Uterus (tissue), 2 donors: Measurements from ENCODE around the gene SPANXN2.

Experiments used
- POLR2A ChIP-seq, 2 donors: fragments of 450-650 bp; IDR thresholded peaks; one replicate each; pipeline ENCODE4 v1.6.1; 2016; ENCODE audit warnings: antibody characterized with exemption in 2 of 2, mild to moderate bottlenecking in 1 of 2, moderate library complexity in 1 of 2
- TF ChIP-seq, protein P1 (sequence below), 4 experiments: fragments of 200-600 bp in 2 of 4; fragments of 450-650 bp in 2 of 4; sonication (generic) in 2 of 4; IDR thresholded peaks; one replicate each; pipeline ENCODE4 v1.5.1; 2016 to 2019; ENCODE audit warnings: antibody characterized with exemption in 4 of 4, mild to moderate bottlenecking in 2 of 4, moderate library complexity in 1 of 4

DNA sequence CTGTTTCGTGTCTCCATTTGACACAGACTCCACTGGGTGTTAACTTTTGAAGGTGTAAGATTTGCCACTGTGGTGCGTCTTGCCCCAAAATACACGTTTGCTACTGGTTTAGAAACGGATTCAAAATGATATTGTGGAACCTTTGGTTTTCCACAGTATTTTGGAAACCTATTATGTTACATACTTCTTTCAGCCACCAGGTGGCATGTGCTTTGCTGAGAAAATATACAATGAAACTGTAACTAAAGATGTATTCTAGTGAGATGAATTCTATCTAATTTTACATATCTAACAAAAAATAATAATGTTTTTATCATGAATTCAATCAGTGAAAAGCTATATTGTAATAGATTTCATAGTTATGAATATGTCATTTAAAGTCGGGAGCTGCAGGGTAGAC lies 56.2 kb downstream of the SPANXN2 start:
- TF ChIP-seq, protein P1, sequence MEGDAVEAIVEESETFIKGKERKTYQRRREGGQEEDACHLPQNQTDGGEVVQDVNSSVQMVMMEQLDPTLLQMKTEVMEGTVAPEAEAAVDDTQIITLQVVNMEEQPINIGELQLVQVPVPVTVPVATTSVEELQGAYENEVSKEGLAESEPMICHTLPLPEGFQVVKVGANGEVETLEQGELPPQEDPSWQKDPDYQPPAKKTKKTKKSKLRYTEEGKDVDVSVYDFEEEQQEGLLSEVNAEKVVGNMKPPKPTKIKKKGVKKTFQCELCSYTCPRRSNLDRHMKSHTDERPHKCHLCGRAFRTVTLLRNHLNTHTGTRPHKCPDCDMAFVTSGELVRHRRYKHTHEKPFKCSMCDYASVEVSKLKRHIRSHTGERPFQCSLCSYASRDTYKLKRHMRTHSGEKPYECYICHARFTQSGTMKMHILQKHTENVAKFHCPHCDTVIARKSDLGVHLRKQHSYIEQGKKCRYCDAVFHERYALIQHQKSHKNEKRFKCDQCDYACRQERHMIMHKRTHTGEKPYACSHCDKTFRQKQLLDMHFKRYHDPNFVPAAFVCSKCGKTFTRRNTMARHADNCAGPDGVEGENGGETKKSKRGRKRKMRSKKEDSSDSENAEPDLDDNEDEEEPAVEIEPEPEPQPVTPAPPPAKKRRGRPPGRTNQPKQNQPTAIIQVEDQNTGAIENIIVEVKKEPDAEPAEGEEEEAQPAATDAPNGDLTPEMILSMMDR (IDR thresholded peaks at IDR 0.05) = peak in 3 of 4 experiments; percentile 5 to 25 (median 19)
- TF ChIP-seq POLR2A (IDR thresholded peaks at IDR 0.05) = no peak
